Prostate gland (tissue), 2 donors: ENCODE data around the gene ANKRD44. TPM values are rescaled to one million over a fixed set of nuclear protein-coding genes. Genes with fewer than 3 reads are reported as not detected.
"Not testable (repeated sequence)": the region's sequence is repeated elsewhere in the genome, so short reads cannot be mapped to it uniquely, and the experiment has no call there.

Experiments
- DNase-seq: peaks from one replicate; pipeline ENCODE4 v3.0.0-alpha.2; 2019; ENCODE audit warnings: low spot score
- H3K27ac ChIP-seq, 2 donors: fragments of 200-600 bp; sonication (generic); 2 replicates each; pipeline ENCODE4 v1.5.1; 2017 to 2019
- H3K27me3 ChIP-seq: fragments of 200-600 bp; sonication (generic); replicated peaks from 2 replicates; pipeline ENCODE4 v1.5.1; 2019; ENCODE audit not compliant: insufficient read depth
- H3K36me3 ChIP-seq, 2 donors: fragments of 200-600 bp; sonication (generic); 1 replicate in 1 of 2; 2 replicates in 1 of 2; pipeline versions ENCODE4 v1.5.1 to v1.8.1; 2017 to 2019
- H3K4me1 ChIP-seq: fragments of 200-600 bp; sonication (generic); replicated peaks from 2 replicates; pipeline ENCODE4 v1.5.1; 2019
- H3K4me3 ChIP-seq, 2 donors: fragments of 200-600 bp; sonication (generic); 2 replicates each; pipeline ENCODE4 v1.5.1; 2017 to 2019
- H3K9me3 ChIP-seq: fragments of 200-600 bp; sonication (generic); 2 replicates; pipeline ENCODE4 v1.5.1; 2017
- POLR2A ChIP-seq: fragments of 450-650 bp; IDR thresholded peaks from one replicate; pipeline ENCODE4 v1.6.1; 2016; ENCODE audit warnings: antibody characterized with exemption, mild to moderate bottlenecking
- POLR2AphosphoS5 ChIP-seq: sonication (generic); formaldehyde crosslinking; IDR thresholded peaks from one replicate; pipeline ENCODE4 v1.6.1; 2017; ENCODE audit warnings: antibody characterized with exemption
- WGBS: methylation state at CpG from one replicate; pipeline ENCODE4 v1.1.5; 2018; 5-methylcytosine and 5-hydroxymethylcytosine counted together
- intact Hi-C: fragments of 100-400 bp; cut with DNase I; formaldehyde crosslinking; loops from one replicate; pipeline ENCODE4 v1.14.2; 2022
- total RNA-seq, 2 donors: library from RNA; depleted of rRNA; stranded (reverse); fragments of >200 nt; gene quantifications; one replicate each; pipeline ENCODE4 v1.1.0, GENCODE V29; 2016
- TF ChIP-seq, protein P1 (sequence below), 4 experiments: fragments of 200-600 bp in 2 of 4; fragments of 450-650 bp in 2 of 4; sonication (generic) in 2 of 4; IDR thresholded peaks; 1 replicate in 3 of 4; 2 replicates in 1 of 4; pipeline ENCODE4 v1.5.1; 2016 to 2019; ENCODE audit warnings: antibody characterized with exemption in 4 of 4, mild to moderate bottlenecking in 2 of 4, moderate library complexity in 2 of 4

The ANKRD44 gene
- total RNA-seq, 2 donors from 2014 or later = 6.0 to 11.2 TPM

DNA sequence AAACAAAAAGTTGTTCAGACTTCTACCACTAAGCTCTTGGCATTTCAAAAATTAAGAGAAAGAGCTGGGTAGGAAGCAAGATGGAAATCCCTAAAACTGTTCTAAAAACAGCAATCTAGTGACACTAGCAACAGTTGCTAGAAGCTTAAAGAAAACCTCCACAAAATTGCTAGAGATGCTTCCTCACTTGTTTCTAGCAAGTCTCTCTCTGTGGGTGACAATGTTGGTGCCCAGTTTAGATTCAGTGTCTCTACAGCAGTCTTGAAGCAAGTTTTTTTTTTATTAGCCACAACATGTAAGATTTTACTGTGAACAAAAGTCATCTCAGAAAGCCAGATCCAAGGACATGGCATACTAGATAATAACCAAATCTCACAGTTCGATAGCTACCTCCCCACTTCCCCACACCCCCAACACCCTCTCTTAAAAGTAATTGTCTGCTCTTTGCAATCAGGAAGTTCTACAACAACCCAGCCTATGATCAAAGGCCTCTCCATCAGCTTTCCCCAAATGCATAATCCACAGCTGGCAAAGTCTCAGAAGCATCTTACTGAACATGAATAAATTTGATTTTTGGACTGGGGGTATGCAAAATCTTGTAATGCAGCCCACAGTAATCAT lies 70.0 kb downstream of the ANKRD44 start:
- Histone ChIP-seq H3K9me3 (no peaks in the 10 kb centered on the region), H3K36me3 (no peaks in the 10 kb centered on the region), H3K27me3 (no peaks in the 10 kb centered on the region), H3K4me3 (no peak overlapping the region), H3K27ac (no peak overlapping the region), H3K4me1 (no peaks in the 10 kb centered on the region)
- DNase-seq = no peak
- intact Hi-C loops = no loop called here
- no peak for TF ChIP-seq POLR2AphosphoS5
- TF ChIP-seq, protein P1, sequence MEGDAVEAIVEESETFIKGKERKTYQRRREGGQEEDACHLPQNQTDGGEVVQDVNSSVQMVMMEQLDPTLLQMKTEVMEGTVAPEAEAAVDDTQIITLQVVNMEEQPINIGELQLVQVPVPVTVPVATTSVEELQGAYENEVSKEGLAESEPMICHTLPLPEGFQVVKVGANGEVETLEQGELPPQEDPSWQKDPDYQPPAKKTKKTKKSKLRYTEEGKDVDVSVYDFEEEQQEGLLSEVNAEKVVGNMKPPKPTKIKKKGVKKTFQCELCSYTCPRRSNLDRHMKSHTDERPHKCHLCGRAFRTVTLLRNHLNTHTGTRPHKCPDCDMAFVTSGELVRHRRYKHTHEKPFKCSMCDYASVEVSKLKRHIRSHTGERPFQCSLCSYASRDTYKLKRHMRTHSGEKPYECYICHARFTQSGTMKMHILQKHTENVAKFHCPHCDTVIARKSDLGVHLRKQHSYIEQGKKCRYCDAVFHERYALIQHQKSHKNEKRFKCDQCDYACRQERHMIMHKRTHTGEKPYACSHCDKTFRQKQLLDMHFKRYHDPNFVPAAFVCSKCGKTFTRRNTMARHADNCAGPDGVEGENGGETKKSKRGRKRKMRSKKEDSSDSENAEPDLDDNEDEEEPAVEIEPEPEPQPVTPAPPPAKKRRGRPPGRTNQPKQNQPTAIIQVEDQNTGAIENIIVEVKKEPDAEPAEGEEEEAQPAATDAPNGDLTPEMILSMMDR (IDR thresholded peaks at IDR 0.05) = no peak
- no peak for TF ChIP-seq POLR2A
- 90% methylated on average over 1 of the region's 1 CpG for WGBS

DNA sequence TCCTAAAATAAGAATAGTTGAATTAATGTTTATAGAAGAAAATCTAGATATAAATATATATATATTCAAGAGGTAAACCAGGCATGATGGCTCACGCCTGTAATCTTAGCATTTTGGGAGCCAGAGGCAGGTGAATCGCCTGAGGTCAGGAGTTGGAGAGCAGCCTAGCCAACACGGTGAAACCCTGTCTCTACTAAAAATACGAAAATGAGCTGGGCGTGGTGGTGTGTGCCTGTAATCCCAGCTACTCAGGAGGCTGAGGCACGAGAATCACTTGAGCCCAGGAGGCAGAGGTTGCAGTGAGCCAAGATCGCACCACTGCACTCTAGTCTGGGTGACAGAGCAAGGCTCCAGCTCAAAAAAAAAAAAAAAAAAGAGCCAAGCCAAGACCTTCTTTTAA lies 70.6 kb downstream of the ANKRD44 start:
- H3K27me3 ChIP-seq, H3K4me1 ChIP-seq, H3K27ac ChIP-seq, H3K4me3 ChIP-seq, H3K9me3 ChIP-seq, H3K36me3 ChIP-seq, intact Hi-C loops, DNase-seq: not testable (repeated sequence)
- WGBS = 73% methylated on average over 7 of the region's 7 CpGs

DNA sequence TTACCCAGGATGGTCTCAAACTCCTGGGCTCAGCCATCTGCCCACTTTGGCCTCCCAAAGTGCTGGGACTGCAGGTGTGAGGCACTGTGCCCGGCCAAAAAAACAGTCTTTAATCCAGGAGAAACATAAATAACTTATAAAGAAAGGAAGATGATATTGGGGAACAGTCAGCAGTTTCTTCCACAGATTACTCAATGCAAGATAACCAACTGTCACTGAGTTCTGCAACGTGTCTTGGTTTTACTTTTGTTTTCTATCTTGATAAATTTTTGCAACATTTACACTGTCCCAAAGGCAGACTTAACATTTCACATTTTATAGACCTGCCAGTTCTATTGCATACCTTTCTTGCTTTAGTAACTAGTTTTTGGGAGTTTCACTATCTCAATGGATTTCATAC lies 71.1 kb downstream of the ANKRD44 start:
- H3K9me3 ChIP-seq = no peaks in the 10 kb centered on the region
- intact Hi-C loops = no loop called here
- no peaks in the 10 kb centered on the region for H3K27me3 ChIP-seq
- H3K27ac ChIP-seq = no peak overlapping the region
- H3K36me3 ChIP-seq = no peaks in the 10 kb centered on the region
- no peak for DNase-seq
- no peak for TF ChIP-seq POLR2A
- TF ChIP-seq, protein P1 (IDR thresholded peaks at IDR 0.05) = no peak
- no peak for TF ChIP-seq POLR2AphosphoS5
- H3K4me1 ChIP-seq = no peaks in the 10 kb centered on the region
- H3K4me3 ChIP-seq = no peak overlapping the region
- WGBS = 60% methylated on average over 2 of the region's 2 CpGs

DNA sequence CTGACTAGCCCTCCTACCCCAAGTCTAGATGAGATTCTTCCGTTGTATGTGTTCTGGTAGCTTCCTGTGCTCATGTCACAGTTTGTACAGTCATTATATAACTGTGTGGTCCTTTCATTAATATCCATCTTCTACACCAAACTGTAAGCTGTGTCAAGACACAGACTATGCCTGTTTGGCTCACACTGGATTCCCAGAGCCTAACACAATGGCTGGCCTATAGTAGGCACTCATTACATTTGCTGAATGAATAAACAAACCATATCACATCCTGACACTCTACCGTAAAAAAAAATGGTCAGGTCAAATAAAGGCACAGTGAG lies 72.6 kb downstream of the ANKRD44 start:
- DNase-seq = no peak
- 73% methylated on average over 2 of the region's 2 CpGs for WGBS
- H3K27me3 ChIP-seq = no peaks in the 10 kb centered on the region
- no peak overlapping the region for H3K4me3 ChIP-seq
- no peak overlapping the region for H3K27ac ChIP-seq
- H3K9me3 ChIP-seq = no peaks in the 10 kb centered on the region
- H3K4me1 ChIP-seq = no peaks in the 10 kb centered on the region
- intact Hi-C loops = no loop called here
- no peaks in the 10 kb centered on the region for H3K36me3 ChIP-seq
- TF ChIP-seq POLR2AphosphoS5 (no peak), POLR2A (no peak)
- TF ChIP-seq, protein P1 (IDR thresholded peaks at IDR 0.05) = no peak

DNA sequence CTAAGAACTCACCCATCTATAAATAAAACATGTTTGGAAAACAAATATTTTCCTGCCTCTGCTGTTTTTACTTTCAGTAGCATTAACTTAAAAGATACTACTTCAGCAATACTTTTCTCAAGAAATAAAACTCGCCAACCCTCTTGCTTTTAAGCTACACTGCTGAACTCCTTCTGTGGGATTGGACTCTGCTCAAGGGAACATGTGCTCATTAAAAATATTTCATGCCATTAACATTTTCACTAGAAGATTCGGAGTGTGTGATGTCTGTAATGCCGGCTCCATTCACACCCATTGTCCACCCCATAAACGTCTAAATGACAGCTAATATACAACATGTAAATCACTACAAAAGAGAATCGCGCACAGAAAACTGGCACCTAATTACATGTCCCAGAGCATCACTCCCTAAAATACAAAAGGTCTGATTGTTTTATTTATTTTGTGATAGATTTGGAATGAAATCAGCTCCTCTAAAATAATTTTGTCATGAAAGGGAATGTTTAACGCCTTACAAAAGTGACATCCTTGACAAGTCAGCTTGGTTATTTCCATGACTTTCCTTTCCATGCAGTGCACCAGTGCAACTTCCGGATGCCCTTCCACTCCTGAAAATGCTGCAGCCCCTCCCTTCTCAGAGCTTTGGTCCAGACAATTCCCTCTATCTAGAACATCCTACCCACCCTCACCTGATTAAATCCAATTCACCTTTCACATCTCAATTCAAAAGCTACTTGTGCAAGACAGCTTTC lies 73.1 kb downstream of the ANKRD44 start:
- TF ChIP-seq, protein P1 (IDR thresholded peaks at IDR 0.05) = no peak
- TF ChIP-seq POLR2AphosphoS5 (no peak), POLR2A (no peak)
- Histone ChIP-seq H3K4me3 (no peak overlapping the region), H3K4me1 (no peaks in the 10 kb centered on the region), H3K27ac (no peak overlapping the region), H3K27me3 (no peaks in the 10 kb centered on the region), H3K36me3 (no peaks in the 10 kb centered on the region), H3K9me3 (no peaks in the 10 kb centered on the region)
- no peak for DNase-seq
- 35% methylated on average over 8 of the region's 8 CpGs for WGBS
- intact Hi-C loops = no loop called here
